Skeletal muscle tissue (tissue), 4 donors: ENCODE results near the gene GRAMD1A. TPM values are rescaled to one million over a fixed set of nuclear protein-coding genes. Genes with fewer than 3 reads are reported as not detected.
A peak's percentile ranks its signal among the peaks of the same experiment; 100 is the strongest.
"Not testable (repeated sequence)": the region's sequence is repeated elsewhere in the genome, so short reads cannot be mapped to it uniquely, and the experiment has no call there.

Source experiments
- H3K27ac ChIP-seq: one replicate; pipeline ENCODE4 v1.7.0; 2013; ENCODE audit warnings: mild to moderate bottlenecking, low read depth, low read length, inconsistent platforms
- H3K27me3 ChIP-seq, 3 donors: one replicate each; pipeline ENCODE4 v1.7.0; 2013; ENCODE audit warnings: low read length in 3 of 3; ENCODE audit not compliant: control insufficient read depth in 3 of 3, insufficient read depth in 3 of 3
- H3K36me3 ChIP-seq, 3 donors: one replicate each; pipeline ENCODE4 v1.7.0; 2013; ENCODE audit warnings: low read length in 3 of 3; ENCODE audit not compliant: control insufficient read depth in 3 of 3, insufficient read depth in 3 of 3
- H3K4me1 ChIP-seq, 3 donors: one replicate each; pipeline ENCODE4 v1.7.0; 2013; ENCODE audit warnings: low read length in 3 of 3, mild to moderate bottlenecking in 3 of 3; ENCODE audit not compliant: control insufficient read depth in 3 of 3, insufficient read depth in 3 of 3
- H3K4me3 ChIP-seq, 3 donors: one replicate each; pipeline ENCODE4 v1.7.0; 2013; ENCODE audit warnings: low read length in 3 of 3
- H3K9ac ChIP-seq, 3 donors: one replicate each; pipeline ENCODE4 v1.7.0; 2013; ENCODE audit warnings: low read length in 3 of 3, mild to moderate bottlenecking in 3 of 3, moderate library complexity in 2 of 3, low read depth in 1 of 3
- H3K9me3 ChIP-seq, 3 donors: one replicate each; pipeline ENCODE4 v1.7.0; 2013; ENCODE audit warnings: low read length in 3 of 3; ENCODE audit not compliant: control insufficient read depth in 3 of 3
- total RNA-seq: library from RNA; depleted of rRNA; stranded (reverse); fragments of >200 nt; gene quantifications from one replicate; pipeline ENCODE4 v1.2.3, GENCODE V29; 2014
- donor health status: Osteomylitis.

The GRAMD1A gene
- total RNA-seq, 1 donor from 2014 or later: 17.7 TPM

DNA sequence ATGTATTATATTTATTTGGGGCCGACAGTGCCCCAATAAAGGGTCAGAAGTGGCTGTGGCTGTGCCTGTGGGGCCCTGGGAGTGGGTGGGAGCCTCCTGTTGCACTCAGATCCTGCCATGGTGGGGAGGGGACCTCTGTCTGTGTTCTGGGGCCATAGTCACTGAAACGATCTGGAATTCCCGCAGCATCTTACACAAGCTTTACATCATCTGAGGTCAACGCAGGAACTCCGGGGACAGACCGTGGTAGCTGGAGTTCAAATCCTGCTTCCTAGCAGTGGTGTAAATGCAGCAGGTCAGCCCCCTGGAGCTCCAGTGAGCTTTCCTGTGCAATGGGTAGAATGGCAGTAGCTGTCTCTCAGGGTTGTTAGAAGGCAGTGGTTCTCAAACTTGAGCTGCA, 26.3 kb downstream of the GRAMD1A start:
- Histone ChIP-seq H3K9me3 (no peaks in the 10 kb centered on the region), H3K4me3 (no peak overlapping the region), H3K27ac (no peak overlapping the region), H3K9ac (no peak overlapping the region), H3K4me1 (peaks cover 17 to 24% (median 18%) of the 10 kb centered on the region in 3 donors), H3K27me3 (no peaks in the 10 kb centered on the region), H3K36me3 (peaks cover 33 to 51% (median 39%) of the 10 kb centered on the region in 3 donors)

DNA sequence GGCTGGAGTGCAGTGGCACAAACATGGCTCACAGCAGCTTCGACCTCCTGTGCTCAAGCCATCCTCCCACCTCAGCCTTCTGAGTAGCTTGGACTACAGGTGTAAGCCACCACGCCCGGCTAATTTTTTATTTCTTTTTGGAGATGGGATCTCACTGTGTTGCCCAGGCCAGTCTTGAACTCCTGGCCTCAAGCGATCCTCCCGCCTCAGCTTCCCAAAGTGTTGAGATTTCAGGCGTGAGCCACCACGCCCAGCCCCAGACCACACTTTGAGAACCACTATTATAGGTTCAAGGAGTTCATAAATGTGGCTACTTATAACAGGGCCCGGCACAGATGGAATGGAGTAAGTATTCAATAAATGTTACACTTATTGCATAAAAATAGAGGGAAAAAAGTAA, 26.9 kb downstream of the GRAMD1A start:
- Histone ChIP-seq H3K9me3 (no peaks in the 10 kb centered on the region), H3K4me1 (peaks cover 21 to 29% (median 22%) of the 10 kb centered on the region in 3 donors), H3K36me3 (peaks cover 29 to 45% (median 35%) of the 10 kb centered on the region in 3 donors), H3K9ac (no peak overlapping the region), H3K27ac (no peak overlapping the region), H3K4me3 (no peak overlapping the region), H3K27me3 (no peaks in the 10 kb centered on the region)

DNA sequence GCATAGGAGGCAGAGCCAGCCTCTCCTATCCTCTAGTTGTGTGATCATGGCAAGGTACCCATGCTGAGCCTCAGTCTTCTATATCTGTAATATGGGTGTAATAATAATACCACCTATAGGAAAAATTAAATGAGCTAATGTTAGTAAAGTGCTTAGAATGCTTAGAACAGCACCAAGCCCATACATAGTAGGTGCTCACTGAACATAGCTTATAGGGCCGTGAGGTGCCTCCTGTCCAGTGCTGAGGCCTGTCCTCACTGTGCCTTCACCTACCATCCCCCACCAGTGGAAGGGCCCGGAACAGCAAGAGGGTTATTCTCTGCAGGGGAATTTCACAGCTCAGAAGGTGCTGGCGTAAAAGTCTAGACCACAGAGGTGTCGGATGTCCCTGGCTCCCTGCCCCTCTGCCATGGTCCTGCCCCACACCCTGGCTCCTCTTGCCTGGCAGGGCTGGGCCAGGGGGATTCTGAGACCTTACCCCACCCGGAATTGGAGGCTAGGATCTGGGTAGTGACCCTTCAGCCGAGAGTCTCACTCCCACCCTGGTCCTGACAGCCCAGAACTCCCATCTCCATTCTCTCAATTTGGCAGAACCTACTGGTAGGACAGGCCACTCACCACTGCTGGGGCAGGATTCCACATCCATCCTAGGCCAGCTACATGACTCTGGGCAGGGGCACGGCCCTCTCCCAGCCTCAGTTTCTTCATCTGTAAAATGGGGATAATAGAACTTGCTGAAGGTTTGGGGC, 27.9 kb downstream of the GRAMD1A start:
- Histone ChIP-seq H3K27me3 (no peaks in the 10 kb centered on the region), H3K9me3 (no peaks in the 10 kb centered on the region), H3K36me3 (peaks cover 23 to 37% (median 29%) of the 10 kb centered on the region in 3 donors), H3K4me3 (no peak overlapping the region), H3K27ac (peak overlapping the region; percentile 49), H3K9ac (peak overlapping the region in 2 of 3 donors; percentile 10 to 45), H3K4me1 (peaks cover 30 to 39% (median 32%) of the 10 kb centered on the region in 3 donors)

DNA sequence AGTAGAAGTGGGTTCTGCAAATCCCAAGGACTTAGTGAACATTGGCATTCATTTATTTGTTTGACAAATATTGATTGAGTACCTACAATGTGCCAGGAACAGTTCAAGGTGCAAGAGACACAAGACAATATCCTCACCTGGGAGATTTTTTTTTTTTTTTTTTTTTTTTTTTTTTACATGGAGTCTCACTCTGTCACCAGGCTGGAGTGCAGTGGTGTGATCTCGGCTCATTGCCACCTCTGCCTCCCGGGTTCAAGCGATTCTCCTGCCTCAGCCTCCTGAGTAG, 28.4 kb downstream of the GRAMD1A start:
- H3K9me3 ChIP-seq, H3K4me3 ChIP-seq, H3K27me3 ChIP-seq: not testable (repeated sequence)
- Histone ChIP-seq H3K4me1 (peaks cover 36 to 44% (median 37%) of the 10 kb centered on the region in 3 donors), H3K36me3 (peaks cover 20 to 34% (median 31%) of the 10 kb centered on the region in 3 donors), H3K9ac (peak overlapping the region in 1 of 3 donors; percentile 45), H3K27ac (peak overlapping the region; percentile 49)

DNA sequence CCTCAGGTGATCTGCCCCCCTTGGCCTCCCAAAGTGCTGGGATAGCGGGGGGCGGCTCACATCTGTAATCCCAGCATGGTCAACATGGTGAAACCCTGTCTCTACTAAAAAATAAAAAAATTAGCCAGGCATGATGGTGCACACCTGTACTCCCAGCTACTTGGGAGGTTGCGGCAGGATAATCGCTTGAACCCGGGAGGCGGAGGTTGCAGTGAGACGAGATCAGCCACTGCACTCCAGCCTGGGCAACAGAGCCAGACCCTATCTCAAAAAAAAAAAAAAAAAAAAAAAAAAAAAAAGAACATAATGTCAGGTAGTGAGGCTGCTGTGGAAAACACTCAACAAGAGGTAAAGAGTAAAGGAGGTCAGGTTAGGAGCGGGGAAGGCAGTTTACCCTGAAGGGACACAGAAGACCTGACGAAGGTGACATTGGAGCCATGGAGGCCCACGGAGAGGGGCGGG, 29.2 kb downstream of the GRAMD1A start:
- Histone ChIP-seq H3K9ac (peak overlapping the region in 1 of 3 donors; percentile 65), H3K4me1 (peaks cover 42 to 52% (median 45%) of the 10 kb centered on the region in 3 donors), H3K27ac (peak overlapping the region; percentile 80), H3K36me3 (peaks cover 21 to 34% (median 31%) of the 10 kb centered on the region in 3 donors)
- H3K9me3 ChIP-seq, H3K4me3 ChIP-seq, H3K27me3 ChIP-seq: not testable (repeated sequence)

DNA sequence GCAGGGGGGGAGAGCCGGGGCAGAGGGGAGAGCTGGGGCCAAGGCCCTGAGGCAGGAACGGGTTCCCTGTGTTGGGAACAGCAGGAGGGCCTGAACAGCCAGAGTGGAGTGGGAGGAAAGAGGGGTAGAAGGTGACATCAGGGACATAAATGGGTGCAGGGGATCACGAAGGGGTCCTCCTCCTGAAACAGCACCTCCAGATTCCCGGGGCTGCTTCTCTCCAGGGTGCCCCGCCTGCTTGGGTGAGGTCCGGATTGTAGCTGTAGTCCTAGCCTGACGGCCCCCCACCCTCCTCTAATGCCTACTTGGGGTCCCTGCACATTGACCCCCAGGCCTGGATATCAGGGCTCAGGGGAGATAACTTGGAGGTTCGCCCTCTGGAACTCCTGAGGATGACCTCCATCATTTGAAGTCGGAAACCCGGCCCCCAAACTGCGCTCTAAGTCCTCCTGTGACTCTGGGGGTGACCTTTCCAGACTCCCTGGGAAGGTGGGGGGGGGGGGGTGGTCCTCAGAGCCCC, 29.7 kb downstream of the GRAMD1A start:
- Histone ChIP-seq H3K27ac (peak overlapping the region; percentile 80), H3K27me3 (no peaks in the 10 kb centered on the region), H3K4me1 (peaks cover 47 to 57% (median 50%) of the 10 kb centered on the region in 3 donors), H3K36me3 (peaks cover 24 to 35% (median 33%) of the 10 kb centered on the region in 3 donors), H3K9me3 (no peaks in the 10 kb centered on the region), H3K4me3 (peak overlapping the region; percentile 56 to 64 (median 59)), H3K9ac (peak overlapping the region; percentile 43 to 81 (median 65))

DNA sequence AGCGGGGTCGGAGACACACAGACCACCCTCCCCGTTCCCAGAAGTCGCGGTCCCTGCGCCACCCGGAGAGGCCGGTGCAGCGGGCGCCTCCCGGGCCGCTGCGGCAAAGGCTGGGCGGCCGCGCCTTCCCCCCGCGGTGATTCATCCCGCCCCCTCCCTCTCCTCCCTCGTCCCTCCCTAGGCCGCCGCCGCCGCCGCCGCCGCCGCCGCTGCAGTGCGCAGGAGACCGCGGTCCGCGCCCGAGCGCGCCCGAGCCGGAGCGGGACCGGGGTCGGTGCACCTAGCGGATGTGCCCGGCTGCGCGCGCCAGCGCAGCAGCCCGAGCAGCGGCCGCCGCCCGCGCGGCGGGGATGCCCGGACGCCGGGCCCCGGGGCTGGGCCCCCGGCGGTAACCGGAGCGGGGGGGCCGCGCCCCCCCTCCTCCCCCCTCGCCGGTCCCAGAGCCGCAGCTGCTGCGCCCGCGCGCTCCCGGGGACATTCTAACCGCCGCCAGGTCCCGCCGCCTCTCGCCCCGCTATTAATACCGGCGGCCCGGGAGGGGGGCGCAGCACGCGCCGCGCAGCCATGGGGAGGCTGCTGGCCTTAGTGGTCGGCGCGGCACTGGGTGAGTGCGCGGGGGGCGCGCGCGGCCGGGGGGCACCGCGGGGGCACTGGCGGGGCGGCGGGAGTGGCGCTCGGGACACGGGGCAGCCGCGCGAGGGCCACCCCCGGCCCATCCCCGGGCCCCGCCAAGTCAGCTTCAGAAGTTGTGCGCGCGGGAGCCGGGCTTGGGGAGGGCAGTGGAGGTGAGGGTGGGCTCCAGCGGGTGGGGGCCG, 30.3 kb downstream of the GRAMD1A start, which contains the start of gene SCN1B:
Gene SCN1B, plus strand, starts transcription at position 214 of the 815 bp plus-strand sequence. Its CDS starts 351 bp downstream, at position 565.
- Histone ChIP-seq H3K9ac (peak within 1 kb of the TSS; percentile 43 to 81 (median 71)), H3K27ac (peak within 1 kb of the TSS; percentile 80), H3K4me1 (peaks cover 50 to 62% (median 53%) of the 10 kb centered on the region in 3 donors), H3K4me3 (peak within 1 kb of the TSS; percentile 66 to 78 (median 68)), H3K27me3 (no peaks in the 10 kb centered on the region), H3K36me3 (peaks cover 23 to 33% (median 33%) of the 10 kb centered on the region in 3 donors), H3K9me3 (no peaks in the 10 kb centered on the region)

DNA sequence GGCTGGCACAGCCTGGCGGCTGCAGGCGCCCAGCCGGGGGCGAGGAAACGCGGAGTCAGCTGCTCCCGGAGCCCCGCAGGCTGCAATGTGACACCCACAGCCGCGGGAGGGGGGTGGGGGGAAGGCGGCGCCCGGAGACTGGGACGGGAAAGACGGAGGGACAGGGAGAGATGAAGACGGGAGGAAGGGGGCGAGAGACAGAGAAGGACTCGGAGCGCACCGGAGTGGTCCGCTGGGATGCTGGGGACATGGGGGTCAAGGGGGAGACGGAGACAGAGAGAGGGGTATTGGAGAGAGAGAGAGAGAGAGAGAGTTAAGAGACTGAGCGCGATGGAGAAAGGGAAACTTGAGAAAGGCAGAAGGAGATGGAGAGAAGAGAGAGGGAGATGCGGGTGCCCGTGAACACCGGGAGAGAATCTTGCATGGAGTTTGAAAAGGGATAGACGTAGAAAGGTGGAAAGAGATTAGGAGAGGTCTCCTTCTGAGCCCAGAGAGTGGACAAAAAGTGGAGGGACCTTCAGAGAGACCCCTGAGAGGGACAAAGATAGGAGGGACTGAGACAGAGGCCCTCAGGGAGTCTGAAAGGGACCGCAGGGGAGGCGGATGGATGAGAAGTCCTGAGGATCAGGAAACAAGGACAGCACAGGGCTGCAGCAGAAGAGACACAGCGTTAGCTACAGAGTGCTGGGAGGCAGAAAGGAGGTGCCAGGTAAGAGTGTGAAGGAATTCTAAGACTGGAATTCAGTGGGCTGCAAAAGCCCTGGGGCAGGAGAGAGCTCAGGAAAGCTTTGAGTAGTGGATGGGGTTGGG, 31.2 kb downstream of the GRAMD1A start:
- Histone ChIP-seq H3K4me1 (peaks cover 50 to 66% (median 54%) of the 10 kb centered on the region in 3 donors), H3K9me3 (no peaks in the 10 kb centered on the region), H3K4me3 (peak overlapping the region; percentile 66 to 78 (median 68)), H3K27ac (peak overlapping the region; percentile 66), H3K27me3 (no peaks in the 10 kb centered on the region), H3K36me3 (peaks cover 24 to 35% (median 34%) of the 10 kb centered on the region in 3 donors), H3K9ac (peak overlapping the region; percentile 40 to 75 (median 71))

DNA sequence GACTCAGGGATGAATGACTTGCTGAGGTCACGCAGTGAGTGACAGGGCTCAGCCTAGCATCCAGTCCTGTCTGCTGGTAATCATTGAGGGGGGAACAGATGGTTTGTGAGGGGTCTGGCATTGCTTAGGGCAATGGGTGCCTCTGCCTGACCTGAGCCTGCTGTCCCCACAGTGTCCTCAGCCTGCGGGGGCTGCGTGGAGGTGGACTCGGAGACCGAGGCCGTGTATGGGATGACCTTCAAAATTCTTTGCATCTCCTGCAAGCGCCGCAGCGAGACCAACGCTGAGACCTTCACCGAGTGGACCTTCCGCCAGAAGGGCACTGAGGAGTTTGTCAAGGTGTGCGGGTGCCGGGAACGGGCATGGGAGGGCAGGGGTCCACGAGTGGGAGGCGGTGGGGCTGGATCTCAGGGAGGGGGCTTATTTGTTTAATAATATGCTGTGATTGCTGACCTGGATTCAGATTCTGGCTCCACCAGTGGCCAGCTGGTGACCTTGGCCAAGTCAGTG, 32.3 kb downstream of the GRAMD1A start:
- Histone ChIP-seq H3K4me3 (peak overlapping the region; percentile 68 to 78 (median 68)), H3K9me3 (no peaks in the 10 kb centered on the region), H3K27me3 (no peaks in the 10 kb centered on the region), H3K9ac (peak overlapping the region; percentile 47 to 75 (median 61)), H3K4me1 (peaks cover 55 to 72% (median 62%) of the 10 kb centered on the region in 3 donors), H3K36me3 (peaks cover 31 to 32% (median 32%) of the 10 kb centered on the region in 3 donors), H3K27ac (peak overlapping the region; percentile 21)
